ENCODE data around the gene MYOZ2. TPM values are rescaled to one million over a fixed set of nuclear protein-coding genes. Genes with fewer than 3 reads are reported as not detected.

The MYOZ2 gene
- total RNA-seq, 2 donors from 2014 or later: not detected

DNA sequence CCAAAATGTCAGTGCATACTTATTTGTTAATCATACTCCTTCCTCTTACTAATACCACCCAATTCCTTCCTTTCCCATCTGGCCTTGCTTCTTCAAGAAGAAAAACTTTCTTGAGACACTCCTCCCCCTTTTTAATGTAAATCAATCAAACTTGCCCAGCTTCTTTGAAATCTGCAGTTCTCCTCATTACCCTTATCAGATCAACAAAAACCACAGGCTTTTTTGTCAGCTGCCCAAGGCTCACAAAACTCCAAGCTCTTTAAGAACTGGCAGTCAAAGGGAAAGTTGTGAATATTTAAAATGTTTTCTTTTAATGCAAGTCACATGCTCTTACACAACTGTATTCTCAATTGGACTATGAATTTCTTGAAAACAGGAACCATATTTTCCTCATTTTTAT is 11.3 kb upstream of the MYOZ2 start:
- H3K27me3 Mint-ChIP-seq (ENCODE audit: insufficient read depth): no peaks in the 10 kb centered on the region
- peaks cover 10% of the 10 kb centered on the region for H3K4me1 Mint-ChIP-seq
- Histone ChIP-seq H3K27ac (ENCODE audit: low read depth, low read length) (no peak overlapping the region), H3K4me3 (ENCODE audit: low read length) (no peak overlapping the region), H3K27me3 (ENCODE audit: control insufficient read depth, insufficient read depth, low read length, poor library complexity, severe bottlenecking) (no peaks in the 10 kb centered on the region), H3K36me3 (ENCODE audit: control insufficient read depth, insufficient read depth, low read length) (no peaks in the 10 kb centered on the region), H3K9me3 (ENCODE audit: control insufficient read depth, low read length) (no peaks in the 10 kb centered on the region), H3K9ac (ENCODE audit: extremely low read depth, low read length, poor library complexity, severe bottlenecking) (no peak overlapping the region), H3K4me1 (ENCODE audit: control insufficient read depth, insufficient read depth, low read length) (peaks cover 5% of the 10 kb centered on the region)
- TF ChIP-seq, protein P1, sequence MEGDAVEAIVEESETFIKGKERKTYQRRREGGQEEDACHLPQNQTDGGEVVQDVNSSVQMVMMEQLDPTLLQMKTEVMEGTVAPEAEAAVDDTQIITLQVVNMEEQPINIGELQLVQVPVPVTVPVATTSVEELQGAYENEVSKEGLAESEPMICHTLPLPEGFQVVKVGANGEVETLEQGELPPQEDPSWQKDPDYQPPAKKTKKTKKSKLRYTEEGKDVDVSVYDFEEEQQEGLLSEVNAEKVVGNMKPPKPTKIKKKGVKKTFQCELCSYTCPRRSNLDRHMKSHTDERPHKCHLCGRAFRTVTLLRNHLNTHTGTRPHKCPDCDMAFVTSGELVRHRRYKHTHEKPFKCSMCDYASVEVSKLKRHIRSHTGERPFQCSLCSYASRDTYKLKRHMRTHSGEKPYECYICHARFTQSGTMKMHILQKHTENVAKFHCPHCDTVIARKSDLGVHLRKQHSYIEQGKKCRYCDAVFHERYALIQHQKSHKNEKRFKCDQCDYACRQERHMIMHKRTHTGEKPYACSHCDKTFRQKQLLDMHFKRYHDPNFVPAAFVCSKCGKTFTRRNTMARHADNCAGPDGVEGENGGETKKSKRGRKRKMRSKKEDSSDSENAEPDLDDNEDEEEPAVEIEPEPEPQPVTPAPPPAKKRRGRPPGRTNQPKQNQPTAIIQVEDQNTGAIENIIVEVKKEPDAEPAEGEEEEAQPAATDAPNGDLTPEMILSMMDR (conservative IDR thresholded peaks at IDR 0.05): no peak
- H3K27ac Mint-ChIP-seq: no peak overlapping the region
- H3K36me3 Mint-ChIP-seq (ENCODE audit: low read depth): no peaks in the 10 kb centered on the region
- H3K4me3 Mint-ChIP-seq: no peak overlapping the region
- H3K9me3 Mint-ChIP-seq: no peaks in the 10 kb centered on the region
- DNase-seq: no peak

DNA sequence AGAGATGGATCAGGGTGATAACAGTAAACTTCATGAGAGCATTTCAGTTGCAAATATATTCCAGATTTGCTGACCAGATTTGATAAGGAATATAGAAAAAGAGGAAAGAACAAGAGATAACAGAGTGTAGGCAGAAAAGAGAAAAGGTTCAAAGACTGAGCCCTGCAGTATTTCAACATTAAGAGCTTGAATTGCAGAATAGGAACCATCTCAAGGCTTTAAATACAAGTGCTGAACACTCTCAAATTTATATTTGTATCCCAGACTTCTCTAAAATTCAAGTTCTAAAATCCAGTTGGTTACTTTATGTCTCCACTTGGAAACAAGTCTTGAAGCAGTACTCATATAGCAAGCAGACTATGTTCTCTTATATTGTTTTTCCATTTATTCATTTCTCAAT is 9.7 kb upstream of the MYOZ2 start:
- H3K27me3 Mint-ChIP-seq (ENCODE audit: insufficient read depth): no peaks in the 10 kb centered on the region
- H3K4me1 Mint-ChIP-seq: peaks cover 16% of the 10 kb centered on the region
- peaks cover 10% of the 10 kb centered on the region for H3K4me1 ChIP-seq (ENCODE audit: control insufficient read depth, insufficient read depth, low read length)
- DNase-seq: no peak
- H3K9me3 ChIP-seq (ENCODE audit: control insufficient read depth, low read length): no peaks in the 10 kb centered on the region
- no peaks in the 10 kb centered on the region for H3K9me3 Mint-ChIP-seq
- TF ChIP-seq, protein P1 (conservative IDR thresholded peaks at IDR 0.05): no peak
- H3K4me3 Mint-ChIP-seq: no peak overlapping the region
- no peaks in the 10 kb centered on the region for H3K36me3 ChIP-seq (ENCODE audit: control insufficient read depth, insufficient read depth, low read length)
- no peaks in the 10 kb centered on the region for H3K27me3 ChIP-seq (ENCODE audit: control insufficient read depth, insufficient read depth, low read length, poor library complexity, severe bottlenecking)
- H3K4me3 ChIP-seq (ENCODE audit: low read length): no peak overlapping the region
- H3K27ac ChIP-seq (ENCODE audit: low read depth, low read length): no peak overlapping the region
- H3K27ac Mint-ChIP-seq: no peak overlapping the region
- no peaks in the 10 kb centered on the region for H3K36me3 Mint-ChIP-seq (ENCODE audit: low read depth)
- no peak overlapping the region for H3K9ac ChIP-seq (ENCODE audit: extremely low read depth, low read length, poor library complexity, severe bottlenecking)

DNA sequence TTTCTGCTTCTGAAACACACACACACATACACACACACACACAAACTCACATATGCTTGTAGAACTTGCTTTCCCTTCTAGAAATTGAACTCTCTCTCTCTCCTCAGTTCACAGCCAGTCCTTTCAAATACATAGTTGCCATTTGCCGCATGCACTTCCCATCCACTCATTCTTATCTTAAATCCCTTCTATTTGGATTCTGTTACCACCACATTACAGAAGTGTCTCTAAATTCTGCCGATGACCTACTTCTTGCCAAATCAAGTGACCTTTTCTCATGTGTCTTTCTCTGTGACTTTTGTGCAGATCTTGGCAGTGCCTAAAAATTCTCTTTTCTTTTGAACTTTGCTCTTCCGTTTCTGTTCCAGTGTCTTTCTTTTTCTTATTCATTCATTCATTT is 7.5 kb upstream of the MYOZ2 start:
- H3K27me3 ChIP-seq (ENCODE audit: control insufficient read depth, insufficient read depth, low read length, poor library complexity, severe bottlenecking): no peaks in the 10 kb centered on the region
- no peaks in the 10 kb centered on the region for H3K36me3 Mint-ChIP-seq (ENCODE audit: low read depth)
- H3K9me3 Mint-ChIP-seq: no peaks in the 10 kb centered on the region
- no peak for DNase-seq
- no peaks in the 10 kb centered on the region for H3K9me3 ChIP-seq (ENCODE audit: control insufficient read depth, low read length)
- no peak overlapping the region for H3K9ac ChIP-seq (ENCODE audit: extremely low read depth, low read length, poor library complexity, severe bottlenecking)
- no peak overlapping the region for H3K27ac ChIP-seq (ENCODE audit: low read depth, low read length)
- TF ChIP-seq, protein P1 (conservative IDR thresholded peaks at IDR 0.05): no peak
- H3K36me3 ChIP-seq (ENCODE audit: control insufficient read depth, insufficient read depth, low read length): no peaks in the 10 kb centered on the region
- no peak overlapping the region for H3K4me3 Mint-ChIP-seq
- peaks cover 17% of the 10 kb centered on the region for H3K4me1 ChIP-seq (ENCODE audit: control insufficient read depth, insufficient read depth, low read length)
- H3K27me3 Mint-ChIP-seq (ENCODE audit: insufficient read depth): no peaks in the 10 kb centered on the region
- no peak overlapping the region for H3K27ac Mint-ChIP-seq
- 76 to 80% methylated on average over 3 of the region's 3 CpGs for WGBS, 2 experiments (ENCODE audit: insufficient coverage in 1 of 2, insufficient read length in 1 of 2)
- peaks cover 28% of the 10 kb centered on the region for H3K4me1 Mint-ChIP-seq
- H3K4me3 ChIP-seq (ENCODE audit: low read length): no peak overlapping the region
